Common myeloid progenitor, CD34-positive (primary cell): ENCODE measurements around the gene LYAR.

Experiments
- CTCF ChIA-PET: fragments of 350-600 bp; sonication (Branson Sonifier 250); formaldehyde crosslinking; loops from one replicate; lab custom pipeline; 2021; ENCODE audit warnings: antibody characterized with exemption; lab: Charles Lee
- POLR2A ChIA-PET: fragments of 350-600 bp; sonication (Branson Sonifier 250); formaldehyde crosslinking; loops from one replicate; lab custom pipeline; 2021; ENCODE audit warnings: antibody characterized with exemption; lab: Charles Lee
- DNase-seq, 3 donors: peaks; one replicate each; pipeline versions ENCODE4 v3.0.0 to v3.0.0-alpha.2; 2013
- H3K27ac ChIP-seq, 2 experiments: 1 replicate in 1 of 2; 2 replicates in 1 of 2; pipeline ENCODE4 v1.7.0; 2013; ENCODE audit warnings: inconsistent platforms in 2 of 2, low read length in 2 of 2, mild to moderate bottlenecking in 2 of 2, low read depth in 1 of 2, moderate library complexity in 1 of 2; ENCODE audit not compliant: severe bottlenecking in 2 of 2, insufficient read depth in 1 of 2, poor library complexity in 1 of 2
- H3K27me3 ChIP-seq, 5 experiments: replicated peaks in 2 of 5; 1 replicate in 3 of 5; 2 replicates in 2 of 5; pipeline versions ENCODE4 v1.6.1 to v1.7.0; 2013; ENCODE audit warnings: low read length in 4 of 5, mild to moderate bottlenecking in 2 of 5, moderate library complexity in 2 of 5, inconsistent platforms in 1 of 5; ENCODE audit not compliant: insufficient read depth in 5 of 5, control insufficient read depth in 4 of 5
- H3K36me3 ChIP-seq, 4 experiments: 1 replicate in 2 of 4; 2 replicates in 2 of 4; pipeline versions ENCODE4 v1.6.1 to v1.7.0; 2013; ENCODE audit warnings: low read length in 3 of 4, control low read depth in 1 of 4, mild to moderate bottlenecking in 1 of 4; ENCODE audit not compliant: control insufficient read depth in 4 of 4, insufficient read depth in 4 of 4
- H3K4me1 ChIP-seq, 4 experiments: 1 replicate in 3 of 4; 2 replicates in 1 of 4; pipeline versions ENCODE4 v1.6.1 to v1.7.1; 2013; ENCODE audit warnings: low read length in 3 of 4, mild to moderate bottlenecking in 3 of 4, control low read depth in 1 of 4, inconsistent platforms in 1 of 4, moderate library complexity in 1 of 4; ENCODE audit not compliant: control insufficient read depth in 4 of 4, insufficient read depth in 4 of 4; ENCODE audit errors: control extremely low read depth in 1 of 4
- H3K4me3 ChIP-seq, 7 experiments: 1 replicate in 4 of 7; 2 replicates in 3 of 7; pipeline versions ENCODE4 v1.5.1 to v1.7.0; 2013; ENCODE audit warnings: mild to moderate bottlenecking in 7 of 7, low read length in 6 of 7, moderate library complexity in 6 of 7, inconsistent platforms in 2 of 7, low read depth in 2 of 7, control low read depth in 1 of 7; ENCODE audit not compliant: insufficient read depth in 4 of 7, control insufficient read depth in 1 of 7; ENCODE audit errors: extremely low read depth in 1 of 7
- H3K9me3 ChIP-seq, 5 experiments: 1 replicate in 4 of 5; 2 replicates in 1 of 5; pipeline versions ENCODE4 v1.6.1 to v1.7.1; 2013; ENCODE audit warnings: low read length in 4 of 5, mild to moderate bottlenecking in 2 of 5, inconsistent platforms in 1 of 5, low read depth in 1 of 5, moderate library complexity in 1 of 5; ENCODE audit not compliant: control insufficient read depth in 4 of 5, insufficient read depth in 2 of 5; ENCODE audit errors: control extremely low read depth in 1 of 5
- WGBS: methylation state at CpG from one replicate; pipeline ENCODE4 v1.1.5; 2013; ENCODE audit not compliant: insufficient coverage; 5-methylcytosine and 5-hydroxymethylcytosine counted together

The LYAR gene

GRCh38 chr4:4330794-4331193 lies 40.8 kb upstream of the LYAR start:
- Histone ChIP-seq H3K4me3 (no peak overlapping the region), H3K36me3 (no peaks in the 10 kb centered on the region), H3K27me3 (peaks cover 0 to 6% (median 0%) of the 10 kb centered on the region in 5 experiments), H3K27ac (no peak overlapping the region), H3K4me1 (peaks cover 0 to 3% (median 1%) of the 10 kb centered on the region in 4 experiments), H3K9me3 (no peaks in the 10 kb centered on the region)
- POLR2A ChIA-PET = interaction anchor here (0.6 kb wide), 1 partner anchor 807 kb away, joined by 3 read pairs; no protein-coding TSS in a partner anchor
- CTCF ChIA-PET = interaction anchor here (0.8 to 2.0 kb wide), 5 partner anchors 8 to 100 kb away, joined by 3 to 9 read pairs (median 4); no protein-coding TSS in a partner anchor
- DNase-seq = no peak
- WGBS = 97% methylated on average over 5 of the region's 5 CpGs

- WGBS = 96% methylated on average over 9 of the region's 10 CpGs
- Histone ChIP-seq H3K9me3 (no peaks in the 10 kb centered on the region), H3K27me3 (peaks cover 0 to 6% (median 0%) of the 10 kb centered on the region in 5 experiments), H3K27ac (no peak overlapping the region), H3K36me3 (no peaks in the 10 kb centered on the region), H3K4me1 (peaks cover 0 to 3% (median 1%) of the 10 kb centered on the region in 4 experiments), H3K4me3 (no peak overlapping the region)
- no peak for DNase-seq
- POLR2A ChIA-PET = no interaction called here
- CTCF ChIA-PET = interaction anchor here (1.8 kb wide), 1 partner anchor 70 kb away, joined by 4 read pairs; no protein-coding TSS in a partner anchor
Measured at GRCh38 chr4:4329496-4329895, 39.5 kb upstream of the LYAR start.

GRCh38 chr4:4328840-4329239 lies 38.9 kb upstream of the LYAR start:
- Histone ChIP-seq H3K9me3 (no peaks in the 10 kb centered on the region), H3K27me3 (peaks cover 0 to 6% (median 0%) of the 10 kb centered on the region in 5 experiments), H3K4me3 (no peak overlapping the region), H3K36me3 (no peaks in the 10 kb centered on the region), H3K27ac (no peak overlapping the region), H3K4me1 (peaks cover 0 to 4% (median 2%) of the 10 kb centered on the region in 4 experiments)
- ChIA-PET POLR2A (no interaction called here), CTCF (interaction anchor here (1.8 kb wide), 1 partner anchor 69 kb away, joined by 4 read pairs; no protein-coding TSS in a partner anchor)
- WGBS = 100% methylated on average over 1 of the region's 4 CpGs
- no peak for DNase-seq

- CTCF ChIA-PET = interaction anchor here (0.7 to 1.8 kb wide), 2 partner anchors 14 to 68 kb away, joined by 3 to 4 read pairs; no protein-coding TSS in a partner anchor
- POLR2A ChIA-PET = no interaction called here
Measured at GRCh38 chr4:4328206-4328605, 38.3 kb upstream of the LYAR start.

DNA sequence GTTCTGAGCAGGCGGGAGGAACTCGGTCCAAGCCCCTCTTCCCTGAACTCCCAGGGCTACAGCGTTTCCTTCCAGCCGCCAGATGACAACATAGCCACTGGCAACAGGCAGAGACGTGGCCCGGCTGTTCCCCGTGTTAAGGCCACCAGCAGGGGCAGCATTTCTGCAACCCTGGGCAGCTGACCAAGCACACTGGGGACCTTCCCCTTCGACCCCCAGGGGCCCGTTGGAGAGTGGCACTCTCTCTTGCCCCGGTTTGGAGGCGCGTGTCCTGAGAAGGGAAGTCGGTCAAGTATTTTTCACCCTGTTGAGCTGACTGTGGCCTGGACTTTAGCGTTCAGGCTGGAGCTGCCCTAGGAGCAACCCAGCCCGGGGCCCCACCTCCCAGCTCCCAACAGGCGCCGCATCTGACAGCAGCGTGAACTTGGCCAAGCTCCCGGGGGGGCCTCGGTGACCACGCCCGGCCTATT lies 37.7 kb upstream of the LYAR start:
- CTCF ChIA-PET = interaction anchor here (0.7 to 1.0 kb wide), 2 partner anchors 14 to 68 kb away, joined by 3 read pairs; no protein-coding TSS in a partner anchor
- no peaks in the 10 kb centered on the region for H3K36me3 ChIP-seq
- peak in 1 of 3 donors; percentile 27 for DNase-seq
- POLR2A ChIA-PET = no interaction called here
- peaks cover 0 to 2% (median 0%) of the 10 kb centered on the region in 4 experiments for H3K4me1 ChIP-seq
- WGBS = 45% methylated on average over 22 of the region's 22 CpGs
- H3K27ac ChIP-seq = no peak overlapping the region
- H3K27me3 ChIP-seq = peaks cover 0 to 6% (median 0%) of the 10 kb centered on the region in 5 experiments
- no peaks in the 10 kb centered on the region for H3K9me3 ChIP-seq
- no peak overlapping the region for H3K4me3 ChIP-seq

More at GRCh38 chr4:4328206-4328605, 38.3 kb upstream of the LYAR start:
- Histone ChIP-seq H3K4me3 (no peak overlapping the region), H3K36me3 (no peaks in the 10 kb centered on the region), H3K4me1 (peaks cover 0 to 2% (median under 1%) of the 10 kb centered on the region in 4 experiments), H3K27ac (no peak overlapping the region), H3K27me3 (peaks cover 0 to 6% (median 0%) of the 10 kb centered on the region in 5 experiments), H3K9me3 (no peaks in the 10 kb centered on the region)
- no peak for DNase-seq
- WGBS = 88% methylated on average over 1 of the region's 1 CpG

DNA sequence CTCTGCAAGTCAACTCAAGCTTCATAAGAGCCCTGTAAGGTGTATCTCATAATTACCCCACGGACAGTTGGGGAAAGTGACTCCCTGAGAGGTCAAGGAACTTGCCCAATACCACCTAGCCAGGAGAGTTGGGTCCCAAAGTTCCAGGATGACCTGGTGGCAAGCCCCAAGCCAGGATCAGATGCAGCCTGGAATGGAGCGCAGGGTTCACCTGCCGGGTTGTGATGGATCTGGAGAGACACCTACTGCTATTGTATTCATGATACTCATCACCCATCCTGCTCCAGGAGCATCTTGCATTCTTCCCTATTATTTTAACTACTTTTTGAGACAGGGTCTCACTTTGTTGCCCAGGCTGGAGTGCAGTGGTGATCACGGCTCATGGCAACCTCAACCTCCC lies 36.2 kb upstream of the LYAR start:
- whole genome bisulfite sequencing = 98% methylated on average over 4 of the region's 4 CpGs
- POLR2A ChIA-PET = no interaction called here
- CTCF ChIA-PET = interaction anchor here (1.2 kb wide), 1 partner anchor 9 kb away, joined by 4 read pairs; no protein-coding TSS in a partner anchor
- H3K27me3 ChIP-seq = peaks cover 0 to 6% (median 0%) of the 10 kb centered on the region in 5 experiments
- no peak overlapping the region for H3K4me3 ChIP-seq
- no peaks in the 10 kb centered on the region for H3K9me3 ChIP-seq
- peaks cover under 1 to 10% (median 8%) of the 10 kb centered on the region in 4 experiments for H3K36me3 ChIP-seq
- DNase-seq = no peak
- H3K4me1 ChIP-seq = peaks cover 0 to 2% (median 0%) of the 10 kb centered on the region in 4 experiments
- no peak overlapping the region for H3K27ac ChIP-seq

DNA sequence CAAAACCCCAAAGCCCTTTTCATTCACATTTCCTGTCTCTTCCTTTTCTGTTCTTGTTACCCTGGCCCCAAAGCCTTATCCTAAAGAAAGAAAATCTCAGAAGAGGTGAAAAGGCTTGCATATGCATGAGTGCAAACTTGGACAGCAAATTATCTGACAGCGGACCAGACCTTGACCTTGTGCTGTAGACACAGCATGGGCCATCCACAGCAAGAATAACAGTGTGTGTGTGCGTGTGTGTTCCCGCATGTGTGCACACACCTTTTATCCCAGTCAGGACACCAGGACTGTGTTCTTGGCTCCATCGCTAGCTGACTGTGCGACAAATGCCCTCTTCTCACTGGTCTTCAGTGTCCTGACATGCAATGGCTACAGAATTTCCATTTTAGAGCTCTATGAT lies 35.4 kb upstream of the LYAR start:
- no peak overlapping the region for H3K27ac ChIP-seq
- peaks cover 0 to 3% (median 0%) of the 10 kb centered on the region in 5 experiments for H3K27me3 ChIP-seq
- CTCF ChIA-PET = interaction anchor here (1.1 to 1.5 kb wide), 3 partner anchors 10 to 27 kb away, joined by 3 to 4 read pairs (median 3); no protein-coding TSS in a partner anchor
- H3K4me1 ChIP-seq = peaks cover 0 to 2% (median 0%) of the 10 kb centered on the region in 4 experiments
- H3K9me3 ChIP-seq = no peaks in the 10 kb centered on the region
- H3K36me3 ChIP-seq = peaks cover 8 to 18% (median 12%) of the 10 kb centered on the region in 4 experiments
- H3K4me3 ChIP-seq = no peak overlapping the region
- POLR2A ChIA-PET = no interaction called here
- 96% methylated on average over 5 of the region's 5 CpGs for WGBS
- no peak for DNase-seq
